Gastroesophageal sphincter (tissue), 4 donors: Measurements from ENCODE around the gene MACROD2. TPM values are rescaled to one million over a fixed set of nuclear protein-coding genes. Genes with fewer than 3 reads are reported as not detected.

Experiments
- ATAC-seq: fragments of 150-250 bp; one replicate; pipeline ENCODE4 v1.9.1; 2016; ENCODE audit warnings: mild to moderate bottlenecking, moderate library complexity
- H3K27ac ChIP-seq, 4 donors: fragments of 200-600 bp; sonication (generic) in 3 of 4; 1 replicate in 3 of 4; 2 replicates in 1 of 4; pipeline ENCODE4 v1.5.1; 2016 to 2019
- H3K27me3 ChIP-seq: fragments of 200-600 bp; sonication (generic); one replicate; pipeline ENCODE4 v1.5.1; 2019
- H3K36me3 ChIP-seq, 2 donors: fragments of 200-600 bp; sonication (generic); one replicate each; pipeline ENCODE4 v1.5.1; 2019; ENCODE audit warnings: control low read depth in 1 of 2
- H3K4me1 ChIP-seq, 3 donors: fragments of 200-600 bp; sonication (generic); 1 replicate in 2 of 3; 2 replicates in 1 of 3; pipeline ENCODE4 v1.5.1; 2016 to 2019; ENCODE audit warnings: control low read depth in 2 of 3
- H3K4me3 ChIP-seq, 2 donors: fragments of 200-600 bp; sonication (generic); one replicate each; pipeline ENCODE4 v1.5.1; 2019; ENCODE audit warnings: mild to moderate bottlenecking in 1 of 2, moderate library complexity in 1 of 2
- H3K9me3 ChIP-seq, 3 donors: fragments of 200-600 bp; sonication (generic); one replicate each; pipeline ENCODE4 v1.5.1; 2017 to 2019; ENCODE audit warnings: control low read depth in 2 of 3
- CTCF ChIP-seq, 4 experiments: fragments of 200-600 bp in 2 of 4; fragments of 450-650 bp in 2 of 4; sonication (generic) in 1 of 4; IDR thresholded peaks; one replicate each; pipeline ENCODE4 v1.5.1; 2017 to 2019; ENCODE audit warnings: antibody characterized with exemption in 4 of 4, mild to moderate bottlenecking in 2 of 4, moderate library complexity in 2 of 4
- EP300 ChIP-seq: sonication (generic); formaldehyde crosslinking; IDR thresholded peaks from one replicate; pipeline ENCODE4 v1.6.1; 2017; ENCODE audit warnings: antibody characterized with exemption, mild to moderate bottlenecking
- POLR2A ChIP-seq, 2 donors: fragments of 450-650 bp; IDR thresholded peaks; one replicate each; pipeline ENCODE4 v1.6.1; 2017; ENCODE audit warnings: antibody characterized with exemption in 2 of 2, mild to moderate bottlenecking in 2 of 2, moderate library complexity in 1 of 2
- POLR2AphosphoS5 ChIP-seq: sonication (generic); formaldehyde crosslinking; IDR thresholded peaks from one replicate; pipeline ENCODE4 v1.6.1; 2017; ENCODE audit warnings: antibody characterized with exemption
- WGBS, 2 donors: methylation state at CpG; one replicate each; pipeline ENCODE4 v1.1.5; 2018; ENCODE audit warnings: low coverage in 1 of 2; 5-methylcytosine and 5-hydroxymethylcytosine counted together
- total RNA-seq, 4 donors: library from RNA; depleted of rRNA; stranded (reverse); fragments of >200 nt; gene quantifications; one replicate each; pipeline ENCODE4 v1.1.0, GENCODE V29; 2016

Gene MACROD2
- total RNA-seq, 4 donors from 2014 or later = 4.0 to 12.1 (median 7.4) TPM

- no peaks in the 10 kb centered on the region for H3K9me3 ChIP-seq
- no peak overlapping the region for H3K27ac ChIP-seq
- no peaks in the 10 kb centered on the region for H3K36me3 ChIP-seq
- H3K27me3 ChIP-seq = no peaks in the 10 kb centered on the region
- 82 to 87% methylated on average over 1 to 2 of the region's 2 CpGs for WGBS, 2 donors
- no peaks in the 10 kb centered on the region for H3K4me1 ChIP-seq
- no peak overlapping the region for H3K4me3 ChIP-seq
- TF ChIP-seq EP300 (no peak), POLR2AphosphoS5 (no peak), POLR2A (IDR thresholded peaks at IDR 0.05) (no peak), CTCF (IDR thresholded peaks at IDR 0.05) (no peak)
- no peak for ATAC-seq
Measured at GRCh38 chr20:15235471-15236198, 1240.3 kb downstream of the MACROD2 start.

DNA sequence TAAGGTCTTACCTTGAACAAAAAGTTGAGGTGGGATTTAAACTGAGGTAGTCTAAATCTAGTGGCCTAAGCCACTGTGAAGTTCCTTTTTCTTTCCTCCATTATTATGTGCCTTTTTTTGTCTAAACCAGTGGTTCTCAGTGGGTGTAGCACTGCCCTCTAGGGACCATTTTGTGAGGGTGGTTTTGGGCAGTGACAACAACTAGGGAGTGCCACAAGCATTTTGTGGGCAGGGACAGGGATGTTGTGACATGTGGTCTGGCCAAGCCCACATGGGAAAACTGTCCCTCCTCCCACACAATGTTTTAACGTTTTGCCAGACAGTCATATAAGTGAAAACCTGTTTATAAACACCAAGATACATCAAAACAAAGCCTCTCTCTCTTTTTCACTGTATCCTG, 1241.5 kb downstream of the MACROD2 start:
- Histone ChIP-seq H3K4me1 (no peaks in the 10 kb centered on the region), H3K4me3 (no peak overlapping the region), H3K27ac (no peak overlapping the region), H3K27me3 (no peaks in the 10 kb centered on the region), H3K9me3 (no peaks in the 10 kb centered on the region), H3K36me3 (no peaks in the 10 kb centered on the region)
- 67 to 71% methylated on average over 1 of the region's 1 CpG for WGBS, 2 donors
- TF ChIP-seq EP300 (no peak), CTCF (IDR thresholded peaks at IDR 0.05) (no peak), POLR2A (IDR thresholded peaks at IDR 0.05) (no peak), POLR2AphosphoS5 (no peak)
- no peak for ATAC-seq

GRCh38 chr20:15239542-15240206, 1244.4 kb downstream of the MACROD2 start:
- Histone ChIP-seq H3K27ac (no peak overlapping the region), H3K4me3 (no peak overlapping the region), H3K9me3 (no peaks in the 10 kb centered on the region), H3K27me3 (no peaks in the 10 kb centered on the region), H3K36me3 (no peaks in the 10 kb centered on the region), H3K4me1 (no peaks in the 10 kb centered on the region)
- ATAC-seq = no peak
- 85 to 100% methylated on average over 2 of the region's 3 CpGs for WGBS, 2 donors
- TF ChIP-seq POLR2AphosphoS5 (no peak), POLR2A (IDR thresholded peaks at IDR 0.05) (no peak), CTCF (IDR thresholded peaks at IDR 0.05) (no peak), EP300 (no peak)

DNA sequence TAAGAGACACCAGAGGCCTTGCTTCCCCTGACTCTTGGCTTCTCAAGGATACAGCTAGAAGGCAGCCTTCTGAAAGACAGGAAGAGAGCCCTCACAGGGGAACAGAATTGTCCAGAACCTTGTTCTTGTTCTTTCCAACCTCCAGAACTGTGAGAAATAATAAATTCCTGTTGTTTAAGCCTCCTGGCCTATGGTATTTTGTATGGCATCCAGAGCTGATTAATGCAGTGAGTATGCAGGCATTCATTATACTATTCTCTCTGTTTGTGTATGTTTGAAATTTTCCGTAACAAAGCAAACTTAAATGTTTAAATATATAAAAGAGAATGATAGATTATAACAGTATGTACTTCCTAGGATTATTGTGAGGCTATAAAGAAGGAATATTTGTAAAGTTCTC, 1245.5 kb downstream of the MACROD2 start:
- no peaks in the 10 kb centered on the region for H3K27me3 ChIP-seq
- WGBS, 2 donors = 44 to 75% methylated on average over 1 of the region's 1 CpG
- H3K4me1 ChIP-seq = no peaks in the 10 kb centered on the region
- no peak overlapping the region for H3K4me3 ChIP-seq
- ATAC-seq = no peak
- H3K27ac ChIP-seq = no peak overlapping the region
- no peaks in the 10 kb centered on the region for H3K9me3 ChIP-seq
- no peak for TF ChIP-seq POLR2A (IDR thresholded peaks at IDR 0.05)
- TF ChIP-seq POLR2AphosphoS5 = no peak
- no peak for TF ChIP-seq EP300
- TF ChIP-seq CTCF (IDR thresholded peaks at IDR 0.05) = no peak
- no peaks in the 10 kb centered on the region for H3K36me3 ChIP-seq

DNA sequence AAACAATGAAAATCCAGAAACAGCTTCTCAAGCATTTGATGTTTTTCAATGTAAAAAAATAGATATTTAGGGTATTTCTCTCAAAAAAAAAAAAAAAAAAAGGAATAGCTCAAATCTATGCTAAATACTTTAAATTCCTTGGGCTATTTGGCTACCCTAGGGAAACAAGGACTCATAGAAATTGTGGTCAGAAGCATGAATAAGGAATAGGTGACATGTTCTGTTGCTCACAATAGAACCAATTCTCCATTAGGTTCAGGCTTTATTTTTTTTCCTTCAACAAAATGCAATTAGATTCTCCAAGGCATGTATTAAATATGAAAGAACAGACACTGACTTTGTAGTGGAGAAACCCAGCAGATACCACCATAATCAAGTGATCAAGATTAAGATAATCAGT, 1246.4 kb downstream of the MACROD2 start:
- Histone ChIP-seq H3K27ac (no peak overlapping the region), H3K9me3 (no peaks in the 10 kb centered on the region), H3K4me1 (no peaks in the 10 kb centered on the region), H3K4me3 (no peak overlapping the region), H3K27me3 (no peaks in the 10 kb centered on the region), H3K36me3 (no peaks in the 10 kb centered on the region)
- ATAC-seq = no peak
- TF ChIP-seq EP300 = no peak
- no peak for TF ChIP-seq CTCF (IDR thresholded peaks at IDR 0.05)
- TF ChIP-seq POLR2AphosphoS5 = no peak
- TF ChIP-seq POLR2A (IDR thresholded peaks at IDR 0.05) = no peak
